Jurkat, Clone E6-1 (cell line): ENCODE data around the gene UMODL1.

Experiments
- DNase-seq: peaks from one replicate; pipeline ENCODE4 v3.0.0-alpha.2; 2011; ENCODE audit warnings: low read depth, low spot score
- H3K4me3 ChIP-seq: 2 replicates; pipeline ENCODE4 v1.5.1; 2011; ENCODE audit warnings: mild to moderate bottlenecking, low read length, control low read depth, moderate library complexity

UMODL1 gene

GRCh38 chr21:42189860-42190485 lies 118.9 kb downstream of the UMODL1 start:
- H3K4me3 ChIP-seq, result no peak overlapping the region
- DNase-seq, result no peak

- DNase-seq, result no peak
- no peak overlapping the region for H3K4me3 ChIP-seq
Observed at GRCh38 chr21:42190486-42190863, 119.4 kb downstream of the UMODL1 start.

- DNase-seq, result no peak
- no peak overlapping the region for H3K4me3 ChIP-seq
Observed at GRCh38 chr21:42191064-42191463, 119.9 kb downstream of the UMODL1 start.

- no peak for DNase-seq
- H3K4me3 ChIP-seq, result no peak overlapping the region
Observed at GRCh38 chr21:42191696-42192595, 120.8 kb downstream of the UMODL1 start.
